Parathyroid adenoma (tissue), 2 donors: ENCODE measurements around the gene CADM4.

ENCODE experiments used
- H2AFZ ChIP-seq: fragments of 300-600 bp; sonication (generic); one replicate; pipeline ENCODE4 v1.7.0; 2017; ENCODE audit warnings: antibody characterized with exemption, mild to moderate bottlenecking
- H3K27ac ChIP-seq: fragments of 300-600 bp; sonication (generic); one replicate; pipeline ENCODE4 v1.7.0; 2017
- H3K27me3 ChIP-seq: fragments of 300-600 bp; sonication (generic); one replicate; pipeline ENCODE4 v1.7.0; 2017; ENCODE audit warnings: low read length; ENCODE audit not compliant: control insufficient read depth, insufficient read depth
- H3K36me3 ChIP-seq: fragments of 300-600 bp; sonication (generic); one replicate; pipeline ENCODE4 v1.7.0; 2017; ENCODE audit warnings: low read length; ENCODE audit not compliant: control insufficient read depth, insufficient read depth
- H3K4me1 ChIP-seq: fragments of 300-600 bp; sonication (generic); one replicate; pipeline ENCODE4 v1.7.0; 2017; ENCODE audit warnings: control low read depth
- H3K4me2 ChIP-seq: fragments of 300-600 bp; sonication (generic); one replicate; pipeline ENCODE4 v1.7.0; 2017; ENCODE audit warnings: low read length
- H3K4me3 ChIP-seq: fragments of 300-600 bp; sonication (generic); one replicate; pipeline ENCODE4 v1.7.0; 2017; ENCODE audit warnings: low read depth, low read length
- H3K79me2 ChIP-seq: fragments of 300-600 bp; sonication (generic); one replicate; pipeline ENCODE4 v1.7.0; 2017; ENCODE audit warnings: control low read depth
- H3K9ac ChIP-seq: fragments of 300-600 bp; sonication (generic); one replicate; pipeline ENCODE4 v1.7.0; 2017; ENCODE audit warnings: mild to moderate bottlenecking
- H3K9me3 ChIP-seq: fragments of 300-600 bp; sonication (generic); one replicate; pipeline ENCODE4 v1.7.0; 2017; ENCODE audit warnings: low read length; ENCODE audit not compliant: control insufficient read depth
- TF ChIP-seq, protein P1 (sequence below): fragments of 300-600 bp; sonication (generic); IDR thresholded peaks from one replicate; pipeline ENCODE4 v1.7.0; 2017; ENCODE audit warnings: antibody characterized with exemption, mild to moderate bottlenecking
- donor health status: primary hyperparathyroidism.

The CADM4 gene

DNA sequence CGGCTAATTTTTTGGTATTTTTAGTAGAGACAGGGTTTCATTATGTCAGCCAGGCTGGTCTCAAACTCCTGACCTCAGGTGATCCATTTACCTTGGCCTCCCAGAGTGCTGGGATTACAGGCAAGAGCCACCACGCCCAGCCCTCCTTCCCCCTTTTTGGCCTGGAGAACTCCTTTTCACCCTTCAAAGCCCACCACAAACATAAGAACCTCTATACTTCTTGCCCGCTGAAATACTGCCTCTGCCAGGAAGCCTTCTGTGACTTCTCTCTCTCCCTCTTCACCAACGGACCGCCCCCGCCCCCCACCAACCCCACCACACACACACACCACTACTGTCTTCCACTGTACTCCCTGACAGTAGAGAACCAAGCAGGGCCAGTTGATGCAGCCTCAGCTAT, 22.7 kb downstream of the CADM4 start:
- Histone ChIP-seq H3K36me3 (no peaks in the 10 kb centered on the region), H3K27ac (no peak overlapping the region), H2AFZ (no peak overlapping the region), H3K4me2 (no peak overlapping the region), H3K27me3 (no peaks in the 10 kb centered on the region), H3K79me2 (peaks cover 8% of the 10 kb centered on the region), H3K4me3 (no peak overlapping the region), H3K4me1 (peaks cover 3% of the 10 kb centered on the region), H3K9me3 (no peaks in the 10 kb centered on the region), H3K9ac (no peak overlapping the region)
- TF ChIP-seq, protein P1, sequence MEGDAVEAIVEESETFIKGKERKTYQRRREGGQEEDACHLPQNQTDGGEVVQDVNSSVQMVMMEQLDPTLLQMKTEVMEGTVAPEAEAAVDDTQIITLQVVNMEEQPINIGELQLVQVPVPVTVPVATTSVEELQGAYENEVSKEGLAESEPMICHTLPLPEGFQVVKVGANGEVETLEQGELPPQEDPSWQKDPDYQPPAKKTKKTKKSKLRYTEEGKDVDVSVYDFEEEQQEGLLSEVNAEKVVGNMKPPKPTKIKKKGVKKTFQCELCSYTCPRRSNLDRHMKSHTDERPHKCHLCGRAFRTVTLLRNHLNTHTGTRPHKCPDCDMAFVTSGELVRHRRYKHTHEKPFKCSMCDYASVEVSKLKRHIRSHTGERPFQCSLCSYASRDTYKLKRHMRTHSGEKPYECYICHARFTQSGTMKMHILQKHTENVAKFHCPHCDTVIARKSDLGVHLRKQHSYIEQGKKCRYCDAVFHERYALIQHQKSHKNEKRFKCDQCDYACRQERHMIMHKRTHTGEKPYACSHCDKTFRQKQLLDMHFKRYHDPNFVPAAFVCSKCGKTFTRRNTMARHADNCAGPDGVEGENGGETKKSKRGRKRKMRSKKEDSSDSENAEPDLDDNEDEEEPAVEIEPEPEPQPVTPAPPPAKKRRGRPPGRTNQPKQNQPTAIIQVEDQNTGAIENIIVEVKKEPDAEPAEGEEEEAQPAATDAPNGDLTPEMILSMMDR = no peak

DNA sequence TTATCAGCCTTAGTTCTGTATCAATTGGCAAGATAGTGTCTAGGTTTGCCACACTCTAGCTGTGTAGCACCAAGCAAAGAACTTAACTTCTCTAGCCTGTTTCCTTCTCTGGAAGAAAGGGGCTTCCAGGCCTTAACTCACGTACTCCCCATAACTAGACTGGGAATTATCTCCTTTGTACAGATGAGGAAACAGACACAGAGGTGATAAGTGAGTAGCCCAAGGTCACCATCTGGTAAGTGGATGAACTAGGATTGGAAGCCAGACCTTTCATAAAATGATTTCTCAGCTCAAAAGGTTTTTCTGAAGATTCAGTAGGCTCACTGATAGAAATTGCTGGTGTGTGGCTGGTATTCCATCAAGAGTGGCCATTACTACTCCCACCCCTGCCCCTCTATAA, 23.3 kb downstream of the CADM4 start:
- H3K36me3 ChIP-seq = no peaks in the 10 kb centered on the region
- TF ChIP-seq, protein P1 = no peak

DNA sequence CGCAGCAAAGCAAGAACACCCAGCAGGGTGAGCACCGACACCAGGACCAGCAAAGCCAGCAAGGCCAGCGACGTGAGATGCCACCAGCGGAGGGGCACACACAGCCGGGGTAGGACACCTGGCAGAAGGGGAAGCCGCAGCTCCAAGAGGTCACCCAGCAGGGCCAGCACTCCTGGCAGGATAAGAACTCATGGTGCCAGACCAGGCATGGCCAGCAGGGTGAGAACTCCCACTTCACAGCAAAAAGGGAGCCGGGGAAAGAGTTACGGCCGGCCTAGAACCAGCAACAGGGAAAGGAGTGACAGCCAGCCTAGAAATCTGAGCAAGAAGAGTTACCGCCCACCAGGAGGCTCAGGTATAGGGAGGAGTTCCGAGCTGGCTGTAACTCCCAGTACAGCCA, 27.3 kb downstream of the CADM4 start:
- Histone ChIP-seq H3K4me1 (no peaks in the 10 kb centered on the region), H3K27me3 (no peaks in the 10 kb centered on the region), H3K9ac (no peak overlapping the region), H2AFZ (no peak overlapping the region), H3K27ac (no peak overlapping the region), H3K36me3 (no peaks in the 10 kb centered on the region), H3K79me2 (no peaks in the 10 kb centered on the region), H3K4me3 (no peak overlapping the region), H3K9me3 (no peaks in the 10 kb centered on the region), H3K4me2 (no peak overlapping the region)
- TF ChIP-seq, protein P1 = no peak

More for the DNA sequence above, 23.3 kb downstream of the CADM4 start:
- Histone ChIP-seq H3K9ac (no peak overlapping the region), H3K79me2 (peaks cover 8% of the 10 kb centered on the region), H2AFZ (no peak overlapping the region), H3K4me3 (no peak overlapping the region), H3K9me3 (no peaks in the 10 kb centered on the region), H3K27me3 (no peaks in the 10 kb centered on the region), H3K4me1 (peaks cover 3% of the 10 kb centered on the region), H3K4me2 (no peak overlapping the region), H3K27ac (no peak overlapping the region)

DNA sequence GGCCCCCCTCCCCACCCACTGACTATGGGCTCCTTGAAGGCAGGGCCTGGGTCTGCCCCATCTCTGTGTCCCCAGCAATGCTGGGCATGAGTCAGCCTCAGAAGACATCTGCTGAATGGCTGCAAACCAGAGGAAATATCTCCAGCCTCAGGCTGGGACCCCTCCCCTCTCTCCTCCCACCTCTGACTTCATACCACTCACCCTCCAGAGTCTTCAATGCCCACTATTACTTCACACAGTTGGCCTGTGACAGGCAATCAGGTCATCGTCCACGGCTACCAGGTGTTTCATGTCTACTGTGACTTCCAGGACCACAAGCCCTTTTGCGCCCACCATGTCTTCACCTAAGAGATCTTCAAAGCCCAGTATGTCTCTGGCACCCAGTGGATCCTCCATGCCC, 27.9 kb downstream of the CADM4 start, which contains the start of gene SRRM5:
TSS of gene SRRM5 (plus strand) at position 301 of the 400 bp plus-strand sequence. CDS start at position 335, 34 bp downstream.
- Histone ChIP-seq H2AFZ (no peak within 1 kb of the TSS), H3K27ac (no peak within 1 kb of the TSS), H3K4me1 (no peaks in the 10 kb centered on the region), H3K36me3 (no peaks in the 10 kb centered on the region), H3K4me3 (no peak within 1 kb of the TSS), H3K9ac (no peak within 1 kb of the TSS), H3K9me3 (no peaks in the 10 kb centered on the region), H3K79me2 (no peaks in the 10 kb centered on the region), H3K4me2 (no peak within 1 kb of the TSS), H3K27me3 (no peaks in the 10 kb centered on the region)
- TF ChIP-seq, protein P1 = no peak

DNA sequence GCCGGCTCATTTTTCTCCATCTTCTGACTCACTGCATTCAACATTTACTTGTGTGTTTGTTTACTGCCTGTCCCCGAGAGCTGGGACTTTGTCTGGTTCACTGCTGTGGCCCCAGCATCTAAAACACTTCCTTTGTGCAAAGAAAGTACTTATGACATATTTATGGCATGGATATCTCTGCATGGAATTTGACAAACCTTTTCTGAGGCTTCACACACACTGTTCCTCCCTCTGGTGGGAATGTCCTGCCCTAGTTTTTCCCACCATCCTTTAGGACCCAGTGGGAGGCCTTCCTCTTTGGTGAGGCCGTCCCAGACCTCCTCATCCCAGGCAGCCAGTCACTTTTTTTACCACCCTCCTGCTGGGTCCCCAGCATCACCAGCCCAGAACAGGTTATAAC, 29.2 kb downstream of the CADM4 start:
- no peak overlapping the region for H3K9ac ChIP-seq
- H3K36me3 ChIP-seq = no peaks in the 10 kb centered on the region
- H3K4me2 ChIP-seq = no peak overlapping the region
- no peak overlapping the region for H3K4me3 ChIP-seq
- no peaks in the 10 kb centered on the region for H3K4me1 ChIP-seq
- no peaks in the 10 kb centered on the region for H3K9me3 ChIP-seq
- no peaks in the 10 kb centered on the region for H3K79me2 ChIP-seq
- H3K27me3 ChIP-seq = no peaks in the 10 kb centered on the region
- H3K27ac ChIP-seq = no peak overlapping the region
- H2AFZ ChIP-seq = no peak overlapping the region
- TF ChIP-seq, protein P1 = no peak
